GM12801 (cell line): ENCODE data around the gene CFAP47.

ENCODE experiments used
- CTCF ChIP-seq: IDR thresholded peaks from one replicate; pipeline ENCODE4 v1.5.1; 2011; ENCODE audit warnings: control low read depth; ENCODE audit not compliant: insufficient read length; ENCODE audit errors: extremely low read depth

CFAP47 gene

GRCh38 chrX:35919536-35920309 is at the start of gene CFAP47:
Gene CFAP47 (plus strand): TSS chrX:35919734. CDS start chrX:35919800, 66 bp downstream.
- TF ChIP-seq CTCF = no peak

- no peak for TF ChIP-seq CTCF
Observed at GRCh38 chrX:35880601-35881000, 38.9 kb upstream of the CFAP47 start.

- no peak for TF ChIP-seq CTCF
Observed at GRCh38 chrX:35886135-35886534, 33.4 kb upstream of the CFAP47 start.

GRCh38 chrX:35890699-35891098 is 28.8 kb upstream of the CFAP47 start:
- TF ChIP-seq CTCF = no peak

- TF ChIP-seq CTCF = no peak
Observed at GRCh38 chrX:36007207-36007606, 87.7 kb downstream of the CFAP47 start.

- no peak for TF ChIP-seq CTCF
Observed at GRCh38 chrX:36019125-36019524, 99.6 kb downstream of the CFAP47 start.

GRCh38 chrX:36035550-36035949 is 116.0 kb downstream of the CFAP47 start:
- no peak for TF ChIP-seq CTCF
